ENCODE results near the gene MORC3.
"Not testable (repeated sequence)": the region's sequence is repeated elsewhere in the genome, so short reads cannot be mapped to it uniquely, and the experiment has no call there.

Gene MORC3

GRCh38 chr21:36386031-36386642, 66.1 kb downstream of the MORC3 start:
- DNase-seq = no peak

DNA sequence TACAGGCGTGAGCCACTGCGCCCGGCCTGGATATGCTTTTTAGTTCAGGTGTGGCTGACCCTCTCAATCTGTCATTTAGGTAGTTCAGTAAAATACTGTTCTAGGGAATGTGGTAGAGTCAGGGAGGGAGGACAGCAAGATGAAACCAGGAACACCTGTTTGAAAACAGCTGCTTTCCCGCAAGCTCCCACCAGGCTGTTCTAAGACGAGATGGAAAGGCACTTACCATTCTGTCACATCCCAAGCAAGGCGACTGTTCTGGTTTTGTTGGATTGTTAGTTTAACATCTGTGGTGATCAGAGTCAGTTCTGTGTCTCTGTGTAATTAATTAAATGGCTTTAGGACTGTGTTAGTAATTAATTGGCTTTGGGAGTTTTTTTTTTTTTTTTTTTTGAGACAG, 68.1 kb downstream of the MORC3 start:
- DNase-seq = no peak

GRCh38 chr21:36388835-36389234, 68.8 kb downstream of the MORC3 start:
- DNase-seq = no peak

- DNase-seq = not testable (repeated sequence)
Observed at GRCh38 chr21:36391649-36392048, 71.7 kb downstream of the MORC3 start.

DNA sequence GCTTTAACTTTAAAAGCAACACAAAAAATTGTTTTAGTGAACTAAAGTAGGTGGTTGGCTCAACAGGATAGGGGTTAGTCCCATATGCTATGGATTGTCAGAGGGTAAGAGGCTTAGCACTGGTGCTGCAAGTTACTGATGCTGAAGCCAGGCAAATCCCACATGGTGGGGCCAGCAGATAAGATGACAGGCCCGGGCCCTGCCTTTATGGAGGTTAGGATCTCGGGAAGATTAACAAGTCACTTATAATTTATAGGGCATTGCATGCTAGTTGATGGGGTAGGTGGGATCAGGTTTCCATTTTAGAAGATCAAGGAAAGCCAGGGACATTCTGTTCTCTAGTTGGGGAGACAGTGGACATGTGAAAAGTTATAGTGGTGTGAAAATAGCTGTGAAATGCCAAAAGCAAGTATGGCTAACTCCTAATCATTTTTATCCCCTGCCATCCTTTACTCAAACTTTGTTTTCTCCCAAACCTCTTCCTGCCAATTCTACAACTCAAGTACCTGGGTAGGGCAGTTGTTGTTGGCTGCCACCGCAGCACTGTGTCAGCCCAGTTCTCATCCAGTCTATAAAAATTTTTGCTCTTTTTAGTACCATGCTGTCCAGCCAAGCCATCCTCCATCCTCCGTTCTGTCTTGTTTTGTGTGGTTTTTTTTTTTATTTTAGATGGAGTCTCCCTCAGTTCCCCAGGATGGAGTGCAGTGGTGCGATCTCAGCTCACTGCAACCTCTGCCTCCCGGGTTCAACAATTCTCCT, 75.5 kb downstream of the MORC3 start:
- no peak for DNase-seq

DNA sequence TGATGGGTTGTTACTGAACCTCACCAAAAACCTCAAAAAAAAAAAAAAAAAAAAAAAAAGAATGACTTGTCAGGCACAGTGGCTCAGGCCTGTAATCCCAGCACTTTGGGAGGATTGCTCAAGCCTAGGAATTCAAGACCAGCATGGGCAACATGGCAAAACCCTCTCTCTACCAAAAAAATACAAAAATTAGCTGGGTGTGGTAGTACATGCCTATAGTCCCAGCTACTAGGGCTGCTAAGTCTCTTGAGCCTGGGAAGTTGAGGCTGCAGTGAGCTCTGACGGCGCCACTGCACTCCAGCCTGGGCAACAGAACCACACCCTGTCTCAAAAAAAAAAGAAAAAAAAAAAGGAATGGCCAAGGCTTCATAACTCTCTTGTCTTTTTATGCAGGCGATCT, 76.3 kb downstream of the MORC3 start:
- no peak for DNase-seq

GRCh38 chr21:36396971-36397370, 77.0 kb downstream of the MORC3 start:
- DNase-seq = no peak

DNA sequence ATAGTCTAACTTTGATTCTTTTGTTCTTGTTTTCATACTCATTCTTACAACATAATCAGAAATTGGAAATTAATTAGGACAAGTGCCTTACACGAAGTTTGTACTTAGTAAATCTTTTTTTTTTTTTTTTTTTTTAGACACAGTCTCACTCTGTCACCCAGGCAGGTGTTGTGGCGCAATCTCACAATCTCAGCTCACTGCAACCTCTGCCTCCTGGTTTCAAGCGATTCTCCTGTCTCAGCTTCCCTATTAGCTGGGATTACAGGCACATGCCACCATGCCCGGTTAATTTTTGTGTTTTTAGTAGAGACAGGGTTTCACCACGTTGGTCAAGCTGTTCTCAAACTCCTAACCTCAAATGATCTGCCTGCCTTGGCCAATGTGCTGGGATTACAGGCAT, 77.6 kb downstream of the MORC3 start:
- DNase-seq = no peak

DNA sequence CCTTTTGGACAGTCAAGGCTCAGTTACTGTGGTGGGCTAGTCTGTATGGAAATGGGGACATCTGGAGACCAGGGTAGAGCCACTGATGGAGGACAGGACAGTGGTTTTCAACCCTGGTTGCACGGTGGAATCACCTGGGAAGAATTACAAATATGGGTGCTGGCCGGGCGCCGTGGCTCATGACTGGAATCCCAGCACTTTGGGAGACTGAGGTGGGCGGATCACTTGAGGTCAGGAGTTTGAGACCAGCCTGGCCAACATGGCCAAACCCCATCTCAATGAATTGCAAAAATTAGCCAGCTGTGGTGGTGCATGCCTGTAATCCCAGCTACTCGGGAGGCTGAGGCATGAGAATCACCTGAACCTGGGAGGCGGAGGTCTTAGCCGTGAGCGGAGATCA, 79.7 kb downstream of the MORC3 start:
- not testable (repeated sequence) for DNase-seq

DNA sequence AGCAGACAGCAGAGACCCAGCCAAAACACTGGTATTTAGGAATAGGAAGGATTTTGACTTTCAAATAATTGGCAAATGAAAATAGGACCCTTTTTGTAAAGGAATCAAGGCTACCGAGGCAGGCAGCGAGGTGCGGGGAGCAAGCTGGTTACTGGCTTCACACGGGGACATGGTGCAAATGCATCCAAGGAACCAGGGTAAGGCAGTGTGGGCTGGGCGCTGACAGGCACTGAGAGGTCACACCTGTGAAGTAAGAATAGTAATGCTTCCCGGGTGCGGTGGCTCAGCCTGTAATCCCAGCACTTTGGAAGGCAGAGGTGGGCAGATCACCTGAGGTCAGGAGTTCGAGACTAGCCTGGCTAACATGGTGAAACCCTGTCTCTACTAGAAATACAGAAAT, 80.7 kb downstream of the MORC3 start:
- no peak for DNase-seq

DNA sequence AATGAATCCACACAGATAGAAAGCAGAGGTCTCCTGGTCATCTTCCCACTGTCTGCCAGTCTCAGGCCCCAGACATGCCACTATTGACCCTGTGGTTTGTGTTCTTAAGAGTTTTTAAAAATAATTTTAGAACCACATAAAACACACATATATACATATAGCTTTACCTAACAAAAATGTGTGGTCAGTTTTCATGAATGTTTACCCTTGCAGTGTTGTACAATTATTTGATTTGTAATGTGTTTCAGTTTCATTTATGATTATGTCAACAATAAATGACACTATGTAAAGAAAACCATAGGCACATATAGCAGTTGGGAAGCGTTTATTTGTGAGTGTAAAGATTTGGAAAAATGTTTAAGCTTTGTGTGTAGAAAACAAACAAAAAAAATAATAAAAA, 82.3 kb downstream of the MORC3 start:
- no peak for DNase-seq

DNA sequence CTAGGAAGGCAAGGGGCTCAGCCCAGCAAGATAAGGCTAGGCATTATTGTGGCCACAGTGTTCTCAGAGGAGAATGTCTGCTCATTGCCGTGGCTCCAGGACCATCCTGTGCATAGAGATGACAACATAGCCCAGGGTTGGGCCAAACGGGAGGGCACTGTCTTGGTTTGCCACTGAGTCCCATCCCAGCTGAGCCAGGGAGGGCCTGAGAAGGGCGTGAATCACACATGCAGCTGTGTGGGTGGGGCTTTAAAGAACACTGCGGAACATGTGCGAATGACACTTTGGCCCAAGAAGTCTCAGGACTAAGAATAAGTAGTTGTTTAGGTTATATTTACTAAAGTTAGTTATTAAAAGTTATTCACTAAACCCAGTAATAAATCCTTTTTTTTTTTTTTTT, 83.7 kb downstream of the MORC3 start:
- no peak for DNase-seq

DNA sequence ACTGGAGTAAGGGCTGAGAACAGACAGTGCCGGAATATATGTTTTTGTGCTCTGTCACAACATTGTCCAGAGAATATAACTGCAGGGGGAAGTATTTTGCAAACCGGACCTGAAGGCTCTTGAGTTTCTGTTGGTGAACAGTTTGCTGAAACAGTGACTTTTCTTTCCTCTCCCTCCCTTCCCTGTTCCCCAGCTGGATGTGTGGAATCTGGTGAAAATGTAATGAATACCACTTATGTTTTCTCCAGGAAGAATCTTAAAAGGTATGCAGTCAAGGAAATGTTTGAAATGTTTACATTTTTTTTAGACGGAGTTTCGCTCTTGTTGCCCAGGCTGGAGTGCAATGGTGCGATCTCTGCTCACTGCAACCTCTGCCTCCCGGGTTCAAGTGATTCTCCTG, 88.6 kb downstream of the MORC3 start:
- DNase-seq = no peak

- DNase-seq = no peak
Observed at GRCh38 chr21:36411301-36411700, 91.3 kb downstream of the MORC3 start.

DNA sequence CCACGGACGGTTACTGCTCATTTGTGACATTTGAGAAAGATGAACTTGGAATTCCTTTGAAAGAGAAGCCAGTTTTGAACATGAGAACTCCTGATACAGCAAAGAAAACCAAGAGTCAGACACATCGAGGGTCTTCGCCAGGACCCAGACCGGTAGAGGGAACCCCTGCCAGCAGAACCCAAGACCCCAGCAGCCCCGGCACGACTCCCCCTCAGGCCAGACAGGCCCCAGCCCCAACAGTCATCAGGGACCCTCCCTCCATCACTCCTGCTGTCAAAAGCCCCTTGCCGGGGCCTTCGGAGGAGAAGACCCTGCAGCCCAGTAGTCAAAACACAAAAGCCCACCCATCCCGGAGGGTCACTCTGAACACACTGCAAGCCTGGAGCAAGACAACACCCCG, 92.9 kb downstream of the MORC3 start:
- no peak for DNase-seq

DNA sequence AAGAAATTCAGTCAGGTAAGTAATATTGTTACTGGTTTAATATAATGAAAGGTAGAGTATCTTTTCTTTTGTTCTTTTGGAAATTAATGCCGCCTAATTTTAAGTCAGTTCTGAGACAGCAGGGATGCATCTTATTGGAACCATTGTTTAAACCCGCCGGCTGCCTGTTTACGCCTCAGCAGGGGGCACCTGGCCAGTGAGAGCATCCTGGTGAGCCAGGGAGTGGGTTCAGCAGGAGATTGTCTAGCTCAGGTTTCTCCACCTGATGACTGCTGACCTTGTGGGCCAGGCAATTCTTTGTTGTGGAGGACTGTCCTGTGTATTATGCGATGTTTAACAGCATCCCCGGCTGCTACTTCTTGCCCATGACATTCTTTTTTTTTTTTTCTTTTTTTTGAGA, 95.4 kb downstream of the MORC3 start:
- no peak for DNase-seq

GRCh38 chr21:36419241-36419640, 99.2 kb downstream of the MORC3 start:
- DNase-seq = no peak

GRCh38 chr21:36419996-36420395, 100.0 kb downstream of the MORC3 start:
- peak; percentile 2 for DNase-seq

- no peak for DNase-seq
Observed at GRCh38 chr21:36420571-36421339, 100.8 kb downstream of the MORC3 start.

GRCh38 chr21:36422279-36423098, 102.5 kb downstream of the MORC3 start:
- DNase-seq = no peak

DNA sequence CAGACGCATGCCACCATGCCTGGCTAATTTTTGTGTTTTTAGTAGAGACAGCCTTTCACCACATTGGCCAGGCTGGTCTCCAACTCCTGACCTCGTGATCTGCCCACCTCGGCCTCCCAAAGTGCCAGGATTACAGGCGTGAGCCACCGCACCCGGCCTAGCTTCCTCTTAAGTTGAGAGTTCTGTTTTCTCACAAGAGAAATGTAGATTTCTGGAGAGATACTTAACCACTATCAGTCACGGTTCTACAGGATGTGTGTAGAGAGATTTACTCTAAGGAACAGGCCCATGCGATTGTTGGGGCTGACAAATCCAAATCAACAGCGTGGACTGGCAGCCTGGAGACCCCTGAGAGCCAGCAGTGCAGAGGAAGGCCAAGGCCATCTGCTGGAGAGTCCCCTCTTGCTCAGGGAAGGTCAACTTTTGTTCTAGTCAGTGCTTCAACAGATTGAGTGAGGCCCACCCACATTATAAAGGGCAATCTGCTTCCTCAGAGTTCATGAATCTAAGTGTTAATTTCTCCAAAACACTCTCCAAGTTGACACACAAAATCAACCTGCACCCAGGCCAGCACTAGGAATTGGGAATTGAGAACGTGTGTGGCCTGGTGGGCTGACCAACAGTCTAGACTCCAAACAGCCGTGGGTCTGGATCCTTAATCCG, 103.9 kb downstream of the MORC3 start:
- no peak for DNase-seq

DNA sequence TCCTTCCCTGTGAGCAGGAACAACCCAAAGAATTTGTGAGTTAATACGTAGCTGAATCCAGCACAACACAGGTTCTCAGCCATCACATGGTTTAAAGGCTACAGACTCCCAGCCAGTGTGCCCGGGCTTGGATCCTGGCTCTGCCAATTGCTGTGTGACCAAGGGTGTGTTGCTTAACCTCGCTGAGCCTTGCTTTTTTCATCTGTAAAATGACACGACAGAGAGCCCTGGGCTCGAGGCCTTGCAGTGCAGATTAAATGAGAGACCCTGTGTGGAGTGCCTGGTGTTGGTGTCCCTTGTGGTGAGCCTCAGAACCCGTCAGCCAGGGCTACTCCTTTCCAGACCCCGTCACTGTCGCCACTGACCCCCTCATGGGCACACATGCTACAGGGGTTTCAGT, 104.6 kb downstream of the MORC3 start:
- no peak for DNase-seq

- no peak for DNase-seq
Observed at GRCh38 chr21:36425286-36425685, 105.3 kb downstream of the MORC3 start.

Measured in NCI-H1105 (cell line).